MM.1S (cell line): Measurements from ENCODE around the gene OR6K6.

Experiments
- EZH2 ChIP-seq: fragments of 300-600 bp; sonication (generic); optimal IDR thresholded peaks from 2 replicates; pipeline ENCODE3; 2017; ENCODE audit warnings: low read depth, mild to moderate bottlenecking, antibody characterized with exemption, low read length, mixed read lengths
- TF ChIP-seq, protein P1 (sequence below): fragments of 300-600 bp; sonication (generic); IDR thresholded peaks from 2 replicates; pipeline ENCODE4 v1.5.1; 2016; ENCODE audit warnings: antibody characterized with exemption, low read length, mixed read lengths

DNA sequence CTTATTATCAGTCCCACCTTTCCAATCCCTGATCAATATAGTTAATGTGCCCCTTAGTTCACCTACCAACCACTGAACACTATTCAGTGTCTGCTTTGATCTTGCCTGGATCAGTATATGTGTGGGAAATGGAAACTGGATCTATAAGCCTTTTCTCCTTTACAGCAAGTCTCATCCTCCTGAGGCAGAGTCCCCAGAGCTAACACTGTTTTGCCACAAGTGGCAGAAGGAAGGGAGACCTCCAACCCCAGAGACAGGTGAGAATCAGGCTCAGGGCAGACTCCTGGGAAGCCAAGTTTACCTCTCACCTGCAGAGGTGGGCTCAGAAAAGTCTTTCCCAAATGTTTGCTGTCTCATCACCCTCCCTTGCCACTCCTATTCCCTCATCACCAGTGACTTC is 26.6 kb downstream of the OR6K6 start, which contains the start of gene OR6N2:
- no peak for TF ChIP-seq EZH2
- TF ChIP-seq, protein P1, sequence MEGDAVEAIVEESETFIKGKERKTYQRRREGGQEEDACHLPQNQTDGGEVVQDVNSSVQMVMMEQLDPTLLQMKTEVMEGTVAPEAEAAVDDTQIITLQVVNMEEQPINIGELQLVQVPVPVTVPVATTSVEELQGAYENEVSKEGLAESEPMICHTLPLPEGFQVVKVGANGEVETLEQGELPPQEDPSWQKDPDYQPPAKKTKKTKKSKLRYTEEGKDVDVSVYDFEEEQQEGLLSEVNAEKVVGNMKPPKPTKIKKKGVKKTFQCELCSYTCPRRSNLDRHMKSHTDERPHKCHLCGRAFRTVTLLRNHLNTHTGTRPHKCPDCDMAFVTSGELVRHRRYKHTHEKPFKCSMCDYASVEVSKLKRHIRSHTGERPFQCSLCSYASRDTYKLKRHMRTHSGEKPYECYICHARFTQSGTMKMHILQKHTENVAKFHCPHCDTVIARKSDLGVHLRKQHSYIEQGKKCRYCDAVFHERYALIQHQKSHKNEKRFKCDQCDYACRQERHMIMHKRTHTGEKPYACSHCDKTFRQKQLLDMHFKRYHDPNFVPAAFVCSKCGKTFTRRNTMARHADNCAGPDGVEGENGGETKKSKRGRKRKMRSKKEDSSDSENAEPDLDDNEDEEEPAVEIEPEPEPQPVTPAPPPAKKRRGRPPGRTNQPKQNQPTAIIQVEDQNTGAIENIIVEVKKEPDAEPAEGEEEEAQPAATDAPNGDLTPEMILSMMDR = no peak
